Hematopoietic multipotent progenitor cell treated with erythropoietin and hydrocortisone succinate and interleukin-3 and kit ligand, for 17 days (in vitro differentiated cells): ENCODE measurements around the gene C17orf58.
"Not testable (repeated sequence)": the region's sequence is repeated elsewhere in the genome, so short reads cannot be mapped to it uniquely, and the experiment has no call there.

Experiments
- DNase-seq: peaks from one replicate; pipeline ENCODE4 v3.0.0-alpha.2; 2015; ENCODE audit warnings: low spot score

C17orf58 gene

GRCh38 chr17:67999291-67999911 lies 3.1 kb upstream of the C17orf58 start:
- no peak for DNase-seq

GRCh38 chr17:67998466-67998865 lies 2.2 kb upstream of the C17orf58 start:
- DNase-seq, result no peak

- DNase-seq, result no peak
Measured at GRCh38 chr17:67995570-67996263, 552 bp downstream of the C17orf58 start.

- no peak for DNase-seq
Measured at GRCh38 chr17:67994817-67995569, 1.3 kb downstream of the C17orf58 start.

GRCh38 chr17:67993998-67994361 lies 2.3 kb downstream of the C17orf58 start:
- no peak for DNase-seq

- peak; percentile 80 for DNase-seq
Measured at GRCh38 chr17:67993153-67993997, 2.9 kb downstream of the C17orf58 start.

- DNase-seq, result no peak
Measured at GRCh38 chr17:67992548-67993152, 3.6 kb downstream of the C17orf58 start.

GRCh38 chr17:67990909-67991308 lies 5.4 kb downstream of the C17orf58 start:
- no peak for DNase-seq

GRCh38 chr17:67983383-67983688 lies 12.9 kb downstream of the C17orf58 start:
- no peak for DNase-seq

- no peak for DNase-seq
Measured at GRCh38 chr17:67982686-67983382, 13.4 kb downstream of the C17orf58 start.

- DNase-seq, result no peak
Measured at GRCh38 chr17:67982034-67982640, 14.1 kb downstream of the C17orf58 start.

GRCh38 chr17:67980883-67981282 lies 15.4 kb downstream of the C17orf58 start:
- DNase-seq, result not testable (repeated sequence)

GRCh38 chr17:67980456-67980855 lies 15.8 kb downstream of the C17orf58 start:
- DNase-seq, result no peak

- DNase-seq, result not testable (repeated sequence)
Measured at GRCh38 chr17:67976306-67976705, 20.0 kb downstream of the C17orf58 start.

GRCh38 chr17:67974598-67975066 lies 21.6 kb downstream of the C17orf58 start:
- DNase-seq, result no peak

GRCh38 chr17:67974185-67974584 lies 22.1 kb downstream of the C17orf58 start:
- no peak for DNase-seq

- no peak for DNase-seq
Measured at GRCh38 chr17:67970783-67971182, 25.5 kb downstream of the C17orf58 start.

- peak; percentile 93 for DNase-seq
Measured at GRCh38 chr17:67963145-67963572, 33.1 kb downstream of the C17orf58 start.

- not testable (repeated sequence) for DNase-seq
Measured at GRCh38 chr17:67962156-67962555, 34.1 kb downstream of the C17orf58 start.

- not testable (repeated sequence) for DNase-seq
Measured at GRCh38 chr17:67960276-67960675, 36.0 kb downstream of the C17orf58 start.

GRCh38 chr17:67959510-67959909 lies 36.8 kb downstream of the C17orf58 start:
- no peak for DNase-seq
